GM23338 (cell line): Measurements from ENCODE around the gene HARBI1. TPM values are rescaled to one million over a fixed set of nuclear protein-coding genes. Genes with fewer than 3 reads are reported as not detected.

Experiments used
- ATAC-seq: fragments of 200-7000 bp; cut with Tn5 transposase; 3 replicates; pipeline ENCODE4 v1.9.1; 2020
- DNase-seq: peaks from one replicate; pipeline ENCODE4 v3.0.0-alpha.2; 2015; ENCODE audit warnings: low spot score
- H2AFZ ChIP-seq: fragments of 200-600 bp; sonication (generic); 2 replicates; pipeline ENCODE4 v1.8.0; 2016; ENCODE audit warnings: antibody characterized with exemption, mild to moderate bottlenecking, moderate library complexity
- H3F3A ChIP-seq: fragments of 200-600 bp; sonication (generic); replicated peaks from 2 replicates; pipeline ENCODE4 v1.8.0; 2017; ENCODE audit warnings: antibody characterized with exemption, mixed run types, low read depth
- H3K27ac ChIP-seq: fragments of 200-600 bp; sonication (generic); 2 replicates; pipeline ENCODE4 v1.6.1; 2016; ENCODE audit warnings: low read depth
- H3K27me3 ChIP-seq: fragments of 200-600 bp; sonication (generic); 2 replicates; pipeline ENCODE4 v1.8.0; 2016; ENCODE audit warnings: mild to moderate bottlenecking, mixed run types, moderate library complexity; ENCODE audit not compliant: insufficient read depth
- H3K36me3 ChIP-seq: fragments of 200-600 bp; sonication (generic); 2 replicates; pipeline ENCODE4 v1.8.0; 2016; ENCODE audit warnings: mild to moderate bottlenecking; ENCODE audit not compliant: insufficient read depth
- H3K4me1 ChIP-seq: fragments of 200-600 bp; sonication (generic); 2 replicates; pipeline ENCODE4 v1.8.0; 2016; ENCODE audit warnings: mild to moderate bottlenecking, moderate library complexity; ENCODE audit not compliant: insufficient read depth
- H3K4me2 ChIP-seq: fragments of 200-600 bp; sonication (generic); 2 replicates; pipeline ENCODE4 v1.7.1; 2017; ENCODE audit warnings: mixed run types
- H3K4me3 ChIP-seq: fragments of 200-600 bp; sonication (generic); 2 replicates; pipeline ENCODE4 v1.6.1; 2016; ENCODE audit warnings: mixed run types
- H3K79me2 ChIP-seq: fragments of 200-600 bp; sonication (generic); replicated peaks from 2 replicates; pipeline ENCODE4 v1.8.0; 2017; ENCODE audit warnings: mild to moderate bottlenecking; ENCODE audit not compliant: insufficient read depth
- H3K9me2 ChIP-seq: fragments of 200-600 bp; sonication (generic); 2 replicates; pipeline ENCODE4 v1.8.0; 2017; ENCODE audit not compliant: insufficient read depth
- H4K20me1 ChIP-seq: fragments of 200-600 bp; sonication (generic); replicated peaks from 2 replicates; pipeline ENCODE4 v1.8.0; 2017; ENCODE audit warnings: mild to moderate bottlenecking; ENCODE audit not compliant: insufficient read depth
- H3K27ac Mint-ChIP-seq: 2 replicates; pipeline ENCODE4 v1.8.0; 2020; ENCODE audit warnings: inconsistent platforms, mild to moderate bottlenecking, moderate library complexity, mixed read lengths
- H3K27me3 Mint-ChIP-seq: 3 replicates; pipeline ENCODE4 v1.8.0; 2022; ENCODE audit warnings: low read depth, mild to moderate bottlenecking, moderate library complexity, mixed read lengths, inconsistent platforms; ENCODE audit not compliant: insufficient read depth, poor library complexity
- H3K36me3 Mint-ChIP-seq: 3 replicates; pipeline ENCODE4 v1.8.0; 2021; ENCODE audit warnings: low read depth, mild to moderate bottlenecking, inconsistent platforms, moderate library complexity, mixed read lengths
- H3K4me1 Mint-ChIP-seq: 3 replicates; pipeline ENCODE4 v1.8.0; 2020; ENCODE audit warnings: mild to moderate bottlenecking, inconsistent platforms, mixed read lengths
- H3K4me3 Mint-ChIP-seq: 3 replicates; pipeline ENCODE4 v1.8.0; 2021; ENCODE audit warnings: moderate library complexity, mild to moderate bottlenecking, inconsistent platforms, mixed read lengths
- H3K9me3 Mint-ChIP-seq: 3 replicates; pipeline ENCODE4 v1.8.0; 2020; ENCODE audit warnings: moderate library complexity, mild to moderate bottlenecking, inconsistent platforms, mixed read lengths
- EZH2phosphoT487 ChIP-seq: fragments of 200-600 bp; sonication (generic); IDR thresholded peaks from one replicate; pipeline ENCODE4 v1.8.1; 2018; ENCODE audit warnings: antibody characterized with exemption; ENCODE audit not compliant: unreplicated experiment
- JUNB ChIP-seq: IDR thresholded peaks from one replicate; pipeline ENCODE4 v1.6.1; 2016; ENCODE audit warnings: antibody characterized with exemption; ENCODE audit not compliant: unreplicated experiment
- NANOG ChIP-seq: IDR thresholded peaks from 2 replicates; pipeline ENCODE4 v1.6.1; 2016; ENCODE audit warnings: antibody characterized with exemption, borderline replicate concordance
- POLR2AphosphoS5 ChIP-seq: IDR thresholded peaks from 2 replicates; pipeline ENCODE4 v1.6.1; 2016; ENCODE audit warnings: antibody characterized with exemption, low read depth
- REST ChIP-seq: IDR thresholded peaks from one replicate; pipeline ENCODE4 v1.6.1; 2018; ENCODE audit warnings: antibody characterized with exemption; ENCODE audit not compliant: unreplicated experiment
- STAT1 ChIP-seq: IDR thresholded peaks from one replicate; pipeline ENCODE4 v1.6.1; 2016; ENCODE audit warnings: antibody characterized with exemption; ENCODE audit not compliant: unreplicated experiment
- ZNF114 ChIP-seq: fragments of 250-450 bp; sonication (Bioruptor Pico); IDR thresholded peaks from 2 replicates; pipeline ENCODE4 v1.5.0; 2020; ENCODE audit warnings: mild to moderate bottlenecking, moderate library complexity
- ZNF331 ChIP-seq: fragments of 250-450 bp; sonication (Bioruptor Pico); IDR thresholded peaks from 2 replicates; pipeline ENCODE4 v1.5.0; 2020; ENCODE audit warnings: low read depth, mild to moderate bottlenecking, moderate library complexity
- polyA plus RNA-seq: library from polyadenylated mRNA; unstranded; fragments of >200 nt; fragmentation: Nextera tagmentation; extraction: Ambion mirVana; gene quantifications from 2 replicates; pipeline ENCODE4 v1.2.1, GENCODE V29; 2016
- total RNA-seq: library from RNA; depleted of rRNA; stranded (reverse); fragments of >200 nt; shearing (Covaris generic); gene quantifications from 2 replicates; pipeline ENCODE4 v1.2.3, GENCODE V29; 2014
- TF ChIP-seq, protein P1 (sequence below), 2 experiments: fragments of 200-600 bp in 1 of 2; sonication (generic) in 1 of 2; conservative IDR thresholded peaks; 2 replicates each; pipeline versions ENCODE4 v1.5.1 to v1.6.1; 2016 to 2017; ENCODE audit warnings: antibody characterized with exemption in 2 of 2, low read depth in 2 of 2, mild to moderate bottlenecking in 2 of 2, moderate library complexity in 1 of 2
- TF ChIP-seq, protein P2 (sequence below): IDR thresholded peaks from 2 replicates; pipeline ENCODE4 v1.6.1; 2016; ENCODE audit warnings: antibody characterized with exemption
- TF ChIP-seq, protein P3 (sequence below): fragments of 250-450 bp; sonication (Bioruptor Pico); IDR thresholded peaks from 2 replicates; pipeline ENCODE4 v1.5.0; 2020; ENCODE audit warnings: mild to moderate bottlenecking, moderate library complexity

Gene HARBI1
- total and polyA plus RNA-seq, 2 experiments from 2014 or later: 4.2 to 6.5 TPM

GRCh38 chr11:46554213-46555147, 62.5 kb downstream of the HARBI1 start (continued):
- TF ChIP-seq, protein P1, sequence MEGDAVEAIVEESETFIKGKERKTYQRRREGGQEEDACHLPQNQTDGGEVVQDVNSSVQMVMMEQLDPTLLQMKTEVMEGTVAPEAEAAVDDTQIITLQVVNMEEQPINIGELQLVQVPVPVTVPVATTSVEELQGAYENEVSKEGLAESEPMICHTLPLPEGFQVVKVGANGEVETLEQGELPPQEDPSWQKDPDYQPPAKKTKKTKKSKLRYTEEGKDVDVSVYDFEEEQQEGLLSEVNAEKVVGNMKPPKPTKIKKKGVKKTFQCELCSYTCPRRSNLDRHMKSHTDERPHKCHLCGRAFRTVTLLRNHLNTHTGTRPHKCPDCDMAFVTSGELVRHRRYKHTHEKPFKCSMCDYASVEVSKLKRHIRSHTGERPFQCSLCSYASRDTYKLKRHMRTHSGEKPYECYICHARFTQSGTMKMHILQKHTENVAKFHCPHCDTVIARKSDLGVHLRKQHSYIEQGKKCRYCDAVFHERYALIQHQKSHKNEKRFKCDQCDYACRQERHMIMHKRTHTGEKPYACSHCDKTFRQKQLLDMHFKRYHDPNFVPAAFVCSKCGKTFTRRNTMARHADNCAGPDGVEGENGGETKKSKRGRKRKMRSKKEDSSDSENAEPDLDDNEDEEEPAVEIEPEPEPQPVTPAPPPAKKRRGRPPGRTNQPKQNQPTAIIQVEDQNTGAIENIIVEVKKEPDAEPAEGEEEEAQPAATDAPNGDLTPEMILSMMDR (conservative IDR thresholded peaks at IDR 0.05; ENCODE audit: low read depth in 2 of 2): no peak
- TF ChIP-seq JUNB: no peak
- TF ChIP-seq EZH2phosphoT487: no peak
- TF ChIP-seq STAT1: no peak

DNA sequence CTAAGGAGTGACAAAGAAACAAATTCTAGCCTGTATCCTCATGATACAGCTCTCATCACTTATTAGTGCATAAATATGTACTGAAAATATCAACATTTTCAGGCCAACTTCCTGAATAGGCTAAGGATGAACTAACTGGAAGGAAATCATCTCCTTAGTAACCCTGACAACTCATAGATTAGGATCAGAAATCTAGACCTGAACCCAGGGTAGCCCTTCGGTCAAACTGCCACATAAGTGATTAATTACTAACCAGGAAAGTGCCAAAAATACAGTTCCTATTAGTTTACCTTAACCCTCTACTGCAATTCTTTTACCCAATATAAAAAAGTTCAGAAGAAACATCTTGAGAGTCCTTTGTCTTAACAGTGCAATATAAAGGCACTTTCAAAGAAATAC, 63.2 kb downstream of the HARBI1 start:
- no peaks in the 10 kb centered on the region for H3K36me3 ChIP-seq
- Mint-ChIP-seq H3K4me3 (no peak overlapping the region), H3K27me3 (peaks cover 4% of the 10 kb centered on the region), H3K36me3 (no peaks in the 10 kb centered on the region), H3K27ac (peak overlapping the region; percentile 94; the same call in 1 of the 2 replicates), H3K4me1 (peaks cover 19% of the 10 kb centered on the region), H3K9me3 (no peaks in the 10 kb centered on the region)
- H3K27ac ChIP-seq: peak overlapping the region; percentile 64; the same call in 1 of the 2 replicates
- H3F3A ChIP-seq: no peaks in the 10 kb centered on the region
- no peaks in the 10 kb centered on the region for H3K27me3 ChIP-seq
- no peaks in the 10 kb centered on the region for H3K9me2 ChIP-seq
- H2AFZ ChIP-seq: no peak overlapping the region
- no peak overlapping the region for H3K4me3 ChIP-seq
- no peak overlapping the region for H3K4me2 ChIP-seq
- ATAC-seq (no peak), DNase-seq (no peak)
- H3K79me2 ChIP-seq: peaks cover 98% of the 10 kb centered on the region
- 0 out of 2 replicates have a peak, but pooled peaks cover 3% of the 10 kb centered on the region for H4K20me1 ChIP-seq
- H3K4me1 ChIP-seq: no peaks in the 10 kb centered on the region
- TF ChIP-seq ZNF114 (no peak), ZNF331 (CRISPR knock-in tag) (no peak), NANOG (no peak), POLR2AphosphoS5 (no peak), REST (no peak), EZH2phosphoT487 (no peak)
- TF ChIP-seq, protein P2, sequence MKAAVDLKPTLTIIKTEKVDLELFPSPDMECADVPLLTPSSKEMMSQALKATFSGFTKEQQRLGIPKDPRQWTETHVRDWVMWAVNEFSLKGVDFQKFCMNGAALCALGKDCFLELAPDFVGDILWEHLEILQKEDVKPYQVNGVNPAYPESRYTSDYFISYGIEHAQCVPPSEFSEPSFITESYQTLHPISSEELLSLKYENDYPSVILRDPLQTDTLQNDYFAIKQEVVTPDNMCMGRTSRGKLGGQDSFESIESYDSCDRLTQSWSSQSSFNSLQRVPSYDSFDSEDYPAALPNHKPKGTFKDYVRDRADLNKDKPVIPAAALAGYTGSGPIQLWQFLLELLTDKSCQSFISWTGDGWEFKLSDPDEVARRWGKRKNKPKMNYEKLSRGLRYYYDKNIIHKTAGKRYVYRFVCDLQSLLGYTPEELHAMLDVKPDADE: no peak
- TF ChIP-seq, protein P3, sequence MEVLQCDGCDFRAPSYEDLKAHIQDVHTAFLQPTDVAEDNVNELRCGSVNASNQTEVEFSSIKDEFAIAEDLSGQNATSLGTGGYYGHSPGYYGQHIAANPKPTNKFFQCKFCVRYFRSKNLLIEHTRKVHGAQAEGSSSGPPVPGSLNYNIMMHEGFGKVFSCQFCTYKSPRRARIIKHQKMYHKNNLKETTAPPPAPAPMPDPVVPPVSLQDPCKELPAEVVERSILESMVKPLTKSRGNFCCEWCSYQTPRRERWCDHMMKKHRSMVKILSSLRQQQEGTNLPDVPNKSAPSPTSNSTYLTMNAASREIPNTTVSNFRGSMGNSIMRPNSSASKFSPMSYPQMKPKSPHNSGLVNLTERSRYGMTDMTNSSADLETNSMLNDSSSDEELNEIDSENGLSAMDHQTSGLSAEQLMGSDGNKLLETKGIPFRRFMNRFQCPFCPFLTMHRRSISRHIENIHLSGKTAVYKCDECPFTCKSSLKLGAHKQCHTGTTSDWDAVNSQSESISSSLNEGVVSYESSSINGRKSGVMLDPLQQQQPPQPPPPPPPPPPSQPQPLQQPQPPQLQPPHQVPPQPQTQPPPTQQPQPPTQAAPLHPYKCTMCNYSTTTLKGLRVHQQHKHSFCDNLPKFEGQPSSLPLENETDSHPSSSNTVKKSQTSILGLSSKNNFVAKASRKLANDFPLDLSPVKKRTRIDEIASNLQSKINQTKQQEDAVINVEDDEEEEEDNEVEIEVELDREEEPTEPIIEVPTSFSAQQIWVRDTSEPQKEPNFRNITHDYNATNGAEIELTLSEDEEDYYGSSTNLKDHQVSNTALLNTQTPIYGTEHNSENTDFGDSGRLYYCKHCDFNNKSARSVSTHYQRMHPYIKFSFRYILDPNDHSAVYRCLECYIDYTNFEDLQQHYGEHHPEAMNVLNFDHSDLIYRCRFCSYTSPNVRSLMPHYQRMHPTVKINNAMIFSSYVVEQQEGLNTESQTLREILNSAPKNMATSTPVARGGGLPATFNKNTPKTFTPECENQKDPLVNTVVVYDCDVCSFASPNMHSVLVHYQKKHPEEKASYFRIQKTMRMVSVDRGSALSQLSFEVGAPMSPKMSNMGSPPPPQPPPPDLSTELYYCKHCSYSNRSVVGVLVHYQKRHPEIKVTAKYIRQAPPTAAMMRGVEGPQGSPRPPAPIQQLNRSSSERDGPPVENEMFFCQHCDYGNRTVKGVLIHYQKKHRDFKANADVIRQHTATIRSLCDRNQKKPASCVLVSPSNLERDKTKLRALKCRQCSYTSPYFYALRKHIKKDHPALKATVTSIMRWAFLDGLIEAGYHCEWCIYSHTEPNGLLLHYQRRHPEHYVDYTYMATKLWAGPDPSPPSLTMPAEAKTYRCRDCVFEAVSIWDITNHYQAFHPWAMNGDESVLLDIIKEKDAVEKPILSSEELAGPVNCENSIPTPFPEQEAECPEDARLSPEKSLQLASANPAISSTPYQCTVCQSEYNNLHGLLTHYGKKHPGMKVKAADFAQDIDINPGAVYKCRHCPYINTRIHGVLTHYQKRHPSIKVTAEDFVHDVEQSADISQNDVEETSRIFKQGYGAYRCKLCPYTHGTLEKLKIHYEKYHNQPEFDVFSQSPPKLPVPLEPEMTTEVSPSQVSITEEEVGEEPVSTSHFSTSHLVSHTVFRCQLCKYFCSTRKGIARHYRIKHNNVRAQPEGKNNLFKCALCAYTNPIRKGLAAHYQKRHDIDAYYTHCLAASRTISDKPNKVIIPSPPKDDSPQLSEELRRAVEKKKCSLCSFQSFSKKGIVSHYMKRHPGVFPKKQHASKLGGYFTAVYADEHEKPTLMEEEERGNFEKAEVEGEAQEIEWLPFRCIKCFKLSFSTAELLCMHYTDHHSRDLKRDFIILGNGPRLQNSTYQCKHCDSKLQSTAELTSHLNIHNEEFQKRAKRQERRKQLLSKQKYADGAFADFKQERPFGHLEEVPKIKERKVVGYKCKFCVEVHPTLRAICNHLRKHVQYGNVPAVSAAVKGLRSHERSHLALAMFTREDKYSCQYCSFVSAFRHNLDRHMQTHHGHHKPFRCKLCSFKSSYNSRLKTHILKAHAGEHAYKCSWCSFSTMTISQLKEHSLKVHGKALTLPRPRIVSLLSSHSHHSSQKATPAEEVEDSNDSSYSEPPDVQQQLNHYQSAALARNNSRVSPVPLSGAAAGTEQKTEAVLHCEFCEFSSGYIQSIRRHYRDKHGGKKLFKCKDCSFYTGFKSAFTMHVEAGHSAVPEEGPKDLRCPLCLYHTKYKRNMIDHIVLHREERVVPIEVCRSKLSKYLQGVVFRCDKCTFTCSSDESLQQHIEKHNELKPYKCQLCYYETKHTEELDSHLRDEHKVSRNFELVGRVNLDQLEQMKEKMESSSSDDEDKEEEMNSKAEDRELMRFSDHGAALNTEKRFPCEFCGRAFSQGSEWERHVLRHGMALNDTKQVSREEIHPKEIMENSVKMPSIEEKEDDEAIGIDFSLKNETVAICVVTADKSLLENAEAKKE (CRISPR knock-in tag): no peak
